Cerebellar nuclear complex (tissue), 1 donor: ENCODE data around the gene ARRDC1.
"Not testable (repeated sequence)": the region's sequence is repeated elsewhere in the genome, so short reads cannot be mapped to it uniquely, and the experiment has no call there.

Experiments
- DNase-seq, 2 experiments: peaks; one replicate each; lab custom pipeline; 2025; lab: John Stamatoyannopoulos, UW

Gene ARRDC1

DNA sequence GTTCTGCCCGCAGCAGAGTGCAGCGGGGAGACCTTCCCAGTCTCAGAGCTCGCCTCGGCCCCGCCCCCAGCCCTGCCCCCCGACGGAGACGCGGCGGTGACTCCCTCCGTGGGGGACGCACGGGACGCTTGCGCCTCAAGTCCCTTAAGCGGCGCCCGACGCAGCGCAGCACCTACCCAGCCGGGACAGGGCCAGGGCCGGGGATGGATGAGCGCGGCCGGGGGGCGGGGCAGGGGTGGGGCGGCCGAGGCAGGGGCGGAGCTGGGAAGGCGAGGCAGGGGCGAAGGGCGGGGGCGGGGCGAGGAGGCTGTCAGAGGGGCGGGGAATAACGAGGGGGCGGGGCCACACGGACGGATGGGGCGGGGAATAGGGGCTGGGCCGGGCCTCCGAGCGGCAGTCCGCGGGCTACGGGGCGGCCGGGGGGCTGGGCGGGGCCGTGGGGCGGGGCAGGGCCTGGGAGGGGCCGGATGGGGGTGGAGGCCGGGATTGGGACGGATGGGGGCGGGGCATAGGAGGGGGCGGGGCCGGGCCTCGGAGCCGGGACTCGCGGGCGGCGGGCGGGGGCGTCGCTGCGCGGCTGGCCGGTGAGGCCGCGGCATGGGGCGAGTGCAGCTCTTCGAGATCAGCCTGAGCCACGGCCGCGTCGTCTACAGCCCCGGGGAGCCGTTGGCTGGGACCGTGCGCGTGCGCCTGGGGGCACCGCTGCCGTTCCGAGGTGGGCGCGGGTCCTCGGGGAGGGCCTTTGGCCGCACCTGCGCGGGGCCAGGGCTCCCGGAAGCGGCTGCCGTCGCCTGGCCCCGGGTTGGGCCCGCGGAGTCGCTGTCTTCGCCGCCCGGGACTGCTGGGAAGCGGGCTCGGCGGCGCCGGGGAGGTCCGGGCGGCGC, at the start of gene ARRDC1:
Gene ARRDC1 (plus strand): TSS at position 566 of the 884 bp plus-strand sequence. CDS start 32 bp downstream, at position 598.
- DNase-seq = peak in 1 of 2 experiments; percentile 22

DNA sequence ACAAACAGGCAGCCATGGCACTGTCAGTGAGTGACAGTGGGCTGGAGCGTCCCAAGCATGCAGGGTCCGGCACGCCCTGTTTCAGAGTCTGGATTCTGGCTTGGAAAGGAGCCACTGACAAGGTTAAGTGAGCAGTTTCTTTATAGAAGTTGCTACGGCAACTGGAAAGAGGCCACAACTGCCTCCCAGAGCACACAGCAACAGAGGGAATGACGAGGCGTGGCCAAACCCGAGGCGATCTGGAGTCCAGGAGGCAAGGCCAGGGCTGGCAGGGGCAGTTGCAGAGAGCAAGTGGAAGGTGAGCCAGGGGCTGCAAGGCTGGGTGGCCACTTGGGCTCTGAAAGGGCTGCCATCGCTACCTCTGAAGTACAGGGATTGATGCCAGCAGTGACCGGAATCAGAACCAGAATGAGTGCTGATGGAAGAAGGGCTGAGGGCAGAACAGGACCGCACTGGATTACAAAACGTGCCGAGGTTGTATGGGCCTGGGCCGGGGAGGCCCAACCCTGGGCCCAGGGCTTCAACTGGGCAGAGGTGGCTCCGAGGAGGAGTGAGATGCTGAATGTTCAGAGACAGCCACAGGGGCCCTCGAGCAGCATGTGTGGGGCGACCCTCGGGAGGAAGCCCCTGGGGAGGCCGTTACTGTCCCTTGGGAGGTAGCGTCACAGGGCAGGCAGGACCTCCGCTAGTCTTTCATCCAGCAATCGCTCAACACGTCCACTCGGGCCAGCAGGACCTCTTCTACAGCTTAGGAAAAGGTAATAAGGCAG, 49.2 kb upstream of the ARRDC1 start:
- no peak for DNase-seq

GRCh38 chr9:137558127-137558526, 47.4 kb upstream of the ARRDC1 start:
- no peak for DNase-seq

GRCh38 chr9:137564134-137564533, 41.4 kb upstream of the ARRDC1 start:
- DNase-seq = no peak

DNA sequence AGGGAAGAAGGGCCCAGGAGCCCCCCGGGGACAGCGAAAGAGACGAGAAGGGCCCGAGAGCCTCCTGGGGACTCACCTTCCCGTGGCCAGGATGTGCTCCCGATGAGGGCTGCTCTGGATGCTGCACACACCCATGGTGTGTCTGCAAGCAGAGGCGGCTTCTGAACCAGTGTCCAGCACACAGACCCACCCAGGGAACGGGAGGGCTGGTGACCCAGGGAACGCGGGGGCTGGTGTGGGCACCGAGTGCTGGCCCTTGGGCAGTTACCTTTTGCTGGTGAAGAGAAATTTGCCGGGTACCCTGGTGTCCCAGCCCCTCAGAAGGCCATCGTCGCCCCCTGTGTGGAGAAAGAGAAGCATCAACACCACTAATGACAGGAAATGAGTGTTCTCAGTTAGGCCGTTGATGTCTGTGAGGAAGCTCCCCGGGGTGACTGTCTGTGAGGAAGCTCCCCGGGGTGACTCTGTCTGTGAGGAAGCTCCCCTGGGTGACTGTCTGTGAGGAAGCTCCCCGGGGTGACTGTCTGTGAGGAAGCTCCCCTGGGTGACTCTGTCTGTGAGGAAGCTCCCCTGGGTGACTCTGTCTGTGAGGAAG, 40.6 kb upstream of the ARRDC1 start:
- no peak for DNase-seq

- not testable (repeated sequence) for DNase-seq
These were observed 37.0 kb upstream of the ARRDC1 start for GRCh38 chr9:137568445-137568844.

DNA sequence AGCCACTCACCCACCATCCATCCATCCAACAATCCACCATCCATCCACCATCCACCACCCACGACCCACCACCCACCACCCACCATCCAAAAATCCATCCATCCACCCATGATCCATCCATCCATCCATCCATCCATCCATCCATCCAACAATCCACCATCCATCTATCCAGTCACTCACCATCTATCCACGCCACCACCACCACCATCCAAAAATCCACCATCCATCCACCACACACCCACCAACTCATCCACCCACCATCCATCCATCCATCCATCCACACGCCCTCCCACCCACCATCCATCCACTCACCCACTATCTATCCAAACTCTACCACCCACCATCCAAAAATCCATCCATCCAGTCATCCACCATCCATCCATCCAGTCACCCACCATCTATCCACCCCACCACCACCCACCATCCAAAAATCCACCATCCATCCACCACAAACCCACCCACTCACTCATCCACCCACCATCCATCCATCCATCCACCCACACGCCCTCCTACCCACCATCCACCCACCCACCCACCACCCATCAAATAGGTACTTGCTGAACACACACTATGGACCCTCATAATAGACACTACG, 35.8 kb upstream of the ARRDC1 start:
- no peak for DNase-seq

- no peak for DNase-seq
These were observed 34.9 kb upstream of the ARRDC1 start for GRCh38 chr9:137570566-137570965.

GRCh38 chr9:137574192-137574591, 31.3 kb upstream of the ARRDC1 start:
- DNase-seq = no peak

- no peak for DNase-seq
These were observed 30.1 kb upstream of the ARRDC1 start for GRCh38 chr9:137575364-137575715.

DNA sequence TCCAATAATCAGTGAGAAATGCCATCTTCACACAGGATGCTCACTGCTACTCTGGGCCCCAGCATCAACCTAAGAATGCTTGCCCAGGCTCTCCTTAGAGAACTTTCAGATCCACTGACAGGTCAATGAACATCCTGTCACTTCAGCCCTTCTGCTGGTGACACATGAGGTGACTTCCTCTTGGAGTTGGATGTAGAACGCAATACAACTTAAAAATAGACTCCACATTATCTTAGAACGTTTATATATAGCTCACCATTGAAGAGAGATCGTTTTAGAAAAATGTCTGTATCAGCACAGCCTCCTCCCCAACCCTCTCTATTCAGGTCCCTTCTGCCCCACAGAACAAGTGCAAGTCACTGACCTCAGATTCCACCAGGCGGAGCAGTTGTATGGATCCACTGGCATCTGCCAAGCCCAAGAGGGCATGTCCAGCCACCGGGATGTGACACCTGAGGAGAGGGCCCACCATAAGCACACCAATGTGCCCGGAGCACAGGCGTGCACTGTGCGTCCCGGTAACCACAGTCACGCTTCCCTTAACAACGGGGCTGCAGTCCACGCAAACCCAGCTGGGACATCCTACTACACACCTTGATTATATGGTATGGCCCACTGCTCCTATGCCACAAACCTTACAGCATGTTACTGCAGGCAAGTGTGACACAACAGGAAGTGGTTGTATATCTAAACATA, 29.6 kb upstream of the ARRDC1 start:
- no peak for DNase-seq

DNA sequence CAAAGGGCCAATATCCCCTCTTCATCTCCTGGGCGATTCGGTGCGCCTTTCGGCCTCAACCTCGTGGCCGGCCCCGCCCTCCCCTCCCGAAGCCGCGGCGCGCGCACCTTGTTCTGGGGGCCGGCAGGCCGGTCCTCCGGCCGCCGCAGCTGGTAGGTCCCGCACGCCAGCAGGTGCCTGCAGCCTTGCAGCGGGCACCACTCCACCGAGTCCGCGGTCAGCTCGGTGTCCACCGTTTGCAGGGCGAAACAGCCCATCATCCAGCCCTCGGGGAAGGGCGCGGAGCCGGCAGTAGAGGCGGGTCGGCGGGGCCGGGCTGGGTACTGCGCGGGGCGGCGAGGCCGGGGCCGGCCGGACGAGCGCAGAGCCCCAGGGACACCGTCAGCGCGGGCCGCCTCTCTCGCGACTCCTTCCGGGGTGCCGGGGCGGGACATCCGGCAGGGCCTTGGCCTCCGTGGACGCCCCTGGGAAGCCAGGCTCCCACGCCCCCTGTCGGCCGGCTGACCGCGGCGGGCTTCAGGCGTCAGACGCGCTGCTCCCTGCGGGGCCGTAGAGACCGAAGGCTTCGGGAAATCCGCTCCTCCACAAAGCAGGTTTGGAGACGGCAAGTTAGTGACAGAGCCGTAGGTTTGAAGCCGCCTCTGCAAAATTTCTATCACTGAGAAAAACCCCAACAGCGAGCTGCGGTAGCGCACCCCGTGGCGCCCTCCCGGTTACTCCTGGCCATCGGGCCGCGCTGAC, 26.8 kb upstream of the ARRDC1 start, which contains the start of gene DPH7:
Gene DPH7 (minus strand): TSS at position 408 of the 741 bp plus-strand sequence. CDS start 148 bp downstream, at position 260.
- peak in 1 of 2 experiments; percentile 78 for DNase-seq

DNA sequence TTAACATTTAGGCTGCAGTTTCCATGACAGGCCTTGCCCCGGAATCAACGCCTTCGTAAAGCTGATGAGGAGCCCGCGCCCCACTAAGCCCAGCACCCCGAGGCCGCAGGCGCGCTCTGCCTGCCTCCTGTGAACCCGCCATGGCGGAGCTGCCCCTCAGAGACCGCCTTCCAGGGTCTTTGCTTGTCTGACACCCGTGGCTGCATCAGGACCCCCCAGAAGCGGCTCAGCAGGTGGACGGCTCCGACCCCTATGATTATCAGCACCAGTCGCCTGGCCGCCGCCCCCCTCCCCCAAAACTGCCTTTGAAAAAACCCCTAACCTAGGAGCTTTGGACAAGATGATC, 26.3 kb upstream of the ARRDC1 start:
- no peak for DNase-seq

GRCh38 chr9:137580209-137580953, 25.1 kb upstream of the ARRDC1 start:
- DNase-seq = no peak

DNA sequence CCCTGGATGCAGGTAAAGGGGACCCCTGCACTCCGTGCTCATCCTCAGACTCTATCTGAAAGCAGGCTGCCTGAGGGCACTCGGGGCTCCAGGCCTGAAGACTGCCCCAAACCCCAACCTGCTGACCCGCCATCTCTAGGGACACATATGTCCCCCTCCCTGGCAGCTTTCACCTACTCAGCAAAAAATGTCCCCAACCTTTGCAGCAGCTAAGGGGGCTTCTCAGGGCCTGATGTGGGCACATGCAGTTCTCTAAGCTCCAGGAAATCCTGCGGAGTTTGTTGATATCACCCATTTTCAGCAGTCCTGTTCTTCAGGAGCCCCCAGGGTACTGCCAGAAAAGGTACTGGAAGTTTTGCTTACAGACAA, 24.5 kb upstream of the ARRDC1 start:
- DNase-seq = no peak

DNA sequence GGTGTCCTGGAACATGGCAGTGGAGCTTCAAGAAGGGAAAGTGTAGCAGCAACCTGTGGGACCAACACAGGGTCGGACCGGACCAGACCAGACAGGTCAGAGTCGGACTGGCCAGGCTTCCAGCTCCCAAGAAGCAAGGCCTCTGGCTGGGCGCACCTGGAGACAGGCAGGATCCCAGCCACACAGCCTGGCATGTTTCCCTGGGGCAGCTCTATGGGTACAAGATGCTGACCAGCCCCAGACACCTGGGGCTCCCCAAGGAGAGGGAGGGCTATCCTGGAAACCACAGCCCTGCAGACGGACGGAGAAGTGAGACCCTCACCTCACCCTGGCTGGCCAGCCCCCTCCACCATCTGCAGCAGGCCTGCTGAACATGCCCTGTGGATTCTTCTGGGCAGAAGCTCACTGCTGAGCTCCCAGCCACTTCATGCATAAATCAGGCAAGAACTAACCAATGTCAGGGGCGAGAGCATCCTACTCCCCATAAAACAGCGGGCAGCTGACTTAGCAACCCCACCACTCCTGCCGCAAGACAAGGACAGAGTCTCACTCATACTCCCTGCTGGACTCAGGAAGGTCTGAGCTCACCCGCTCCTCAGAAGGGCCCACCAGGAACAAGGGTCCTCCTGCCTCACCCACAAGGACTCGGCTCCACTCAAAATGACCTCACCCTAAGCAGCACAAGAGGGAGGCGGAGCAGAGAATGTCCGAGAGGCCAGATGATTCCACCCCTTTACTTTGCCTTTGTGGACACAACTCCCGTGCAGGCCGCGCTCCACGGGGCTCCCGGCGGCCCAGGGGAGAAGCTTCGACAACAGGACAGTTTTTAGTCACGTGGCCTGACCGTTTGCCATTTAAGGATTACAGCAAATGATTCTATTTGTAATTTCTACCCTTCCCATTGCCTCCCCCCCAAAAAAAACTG, 23.9 kb upstream of the ARRDC1 start:
- no peak for DNase-seq

DNA sequence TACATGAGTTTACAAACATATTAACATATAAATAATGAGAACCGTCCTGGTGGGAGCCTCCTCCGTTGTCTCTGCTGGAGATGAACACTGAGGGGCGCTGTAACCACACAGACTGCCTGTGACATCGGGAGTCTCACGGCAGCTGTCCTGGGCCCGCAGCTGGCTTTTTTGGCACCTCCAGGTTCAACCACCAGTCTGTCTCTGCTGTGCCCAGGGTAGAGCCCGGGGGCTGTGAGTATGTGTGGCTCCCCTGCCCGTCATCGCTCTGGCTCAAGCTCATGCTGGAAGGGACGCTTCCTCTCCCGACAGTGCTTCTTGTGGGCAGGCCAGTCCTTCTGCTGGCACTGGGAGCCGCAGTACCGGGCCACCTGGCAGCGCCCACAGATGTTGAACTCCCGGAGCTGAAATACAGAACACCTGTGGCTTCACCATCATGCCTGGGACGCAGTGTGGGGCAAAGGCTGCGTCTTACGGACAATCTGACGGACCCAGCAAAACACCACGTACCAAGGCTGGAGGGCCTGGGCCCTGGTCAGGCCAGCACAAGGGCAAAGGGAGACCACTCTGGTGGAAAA, 23.1 kb upstream of the ARRDC1 start:
- no peak for DNase-seq

DNA sequence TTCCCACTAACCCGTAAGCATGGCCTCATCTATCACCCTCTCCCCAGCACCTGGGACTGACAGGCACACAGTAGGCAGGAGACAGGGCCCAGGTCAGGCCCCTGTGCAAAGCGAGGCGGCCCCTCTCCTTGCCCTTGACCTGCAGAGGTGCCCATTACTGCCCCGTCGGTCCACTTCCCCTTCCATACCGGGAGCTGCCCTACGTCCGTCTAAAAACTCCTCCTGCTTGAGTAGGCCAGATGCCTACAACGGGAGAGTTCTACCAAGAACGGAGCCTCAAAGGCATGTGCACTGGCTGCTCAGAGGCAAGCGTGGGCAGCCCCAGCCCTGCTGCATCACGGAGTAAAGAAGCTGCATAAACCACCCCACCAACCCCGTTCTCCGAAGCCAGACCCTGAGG, 22.1 kb upstream of the ARRDC1 start:
- DNase-seq = no peak

GRCh38 chr9:137583957-137584356, 21.5 kb upstream of the ARRDC1 start:
- DNase-seq = no peak
